ENCODE data around the gene RORB.

DNA sequence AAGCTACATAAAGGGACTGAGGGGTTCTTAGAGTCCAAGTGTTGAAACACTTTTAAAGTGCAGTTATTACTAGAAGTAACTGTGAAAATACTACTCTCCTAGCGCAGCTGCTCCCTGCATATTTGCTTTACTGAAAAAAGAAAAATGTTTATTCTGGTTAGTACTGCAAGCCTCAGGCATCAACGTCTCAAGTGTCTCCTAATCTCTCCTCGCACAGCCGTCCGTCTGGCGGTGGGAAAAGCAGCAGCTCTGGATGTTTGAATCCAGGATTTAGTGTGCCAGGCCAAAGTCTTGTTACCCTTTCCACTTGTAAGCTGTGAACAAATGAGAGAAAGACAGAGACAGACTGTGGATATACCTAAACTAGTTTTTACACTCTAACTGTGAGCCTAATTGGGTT lies 31.1 kb downstream of the RORB start:
- TF ChIP-seq, protein P1, sequence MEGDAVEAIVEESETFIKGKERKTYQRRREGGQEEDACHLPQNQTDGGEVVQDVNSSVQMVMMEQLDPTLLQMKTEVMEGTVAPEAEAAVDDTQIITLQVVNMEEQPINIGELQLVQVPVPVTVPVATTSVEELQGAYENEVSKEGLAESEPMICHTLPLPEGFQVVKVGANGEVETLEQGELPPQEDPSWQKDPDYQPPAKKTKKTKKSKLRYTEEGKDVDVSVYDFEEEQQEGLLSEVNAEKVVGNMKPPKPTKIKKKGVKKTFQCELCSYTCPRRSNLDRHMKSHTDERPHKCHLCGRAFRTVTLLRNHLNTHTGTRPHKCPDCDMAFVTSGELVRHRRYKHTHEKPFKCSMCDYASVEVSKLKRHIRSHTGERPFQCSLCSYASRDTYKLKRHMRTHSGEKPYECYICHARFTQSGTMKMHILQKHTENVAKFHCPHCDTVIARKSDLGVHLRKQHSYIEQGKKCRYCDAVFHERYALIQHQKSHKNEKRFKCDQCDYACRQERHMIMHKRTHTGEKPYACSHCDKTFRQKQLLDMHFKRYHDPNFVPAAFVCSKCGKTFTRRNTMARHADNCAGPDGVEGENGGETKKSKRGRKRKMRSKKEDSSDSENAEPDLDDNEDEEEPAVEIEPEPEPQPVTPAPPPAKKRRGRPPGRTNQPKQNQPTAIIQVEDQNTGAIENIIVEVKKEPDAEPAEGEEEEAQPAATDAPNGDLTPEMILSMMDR (IDR thresholded peaks at IDR 0.05; ENCODE audit: insufficient read depth, low read length) = no peak
- TF ChIP-seq, protein P2, sequence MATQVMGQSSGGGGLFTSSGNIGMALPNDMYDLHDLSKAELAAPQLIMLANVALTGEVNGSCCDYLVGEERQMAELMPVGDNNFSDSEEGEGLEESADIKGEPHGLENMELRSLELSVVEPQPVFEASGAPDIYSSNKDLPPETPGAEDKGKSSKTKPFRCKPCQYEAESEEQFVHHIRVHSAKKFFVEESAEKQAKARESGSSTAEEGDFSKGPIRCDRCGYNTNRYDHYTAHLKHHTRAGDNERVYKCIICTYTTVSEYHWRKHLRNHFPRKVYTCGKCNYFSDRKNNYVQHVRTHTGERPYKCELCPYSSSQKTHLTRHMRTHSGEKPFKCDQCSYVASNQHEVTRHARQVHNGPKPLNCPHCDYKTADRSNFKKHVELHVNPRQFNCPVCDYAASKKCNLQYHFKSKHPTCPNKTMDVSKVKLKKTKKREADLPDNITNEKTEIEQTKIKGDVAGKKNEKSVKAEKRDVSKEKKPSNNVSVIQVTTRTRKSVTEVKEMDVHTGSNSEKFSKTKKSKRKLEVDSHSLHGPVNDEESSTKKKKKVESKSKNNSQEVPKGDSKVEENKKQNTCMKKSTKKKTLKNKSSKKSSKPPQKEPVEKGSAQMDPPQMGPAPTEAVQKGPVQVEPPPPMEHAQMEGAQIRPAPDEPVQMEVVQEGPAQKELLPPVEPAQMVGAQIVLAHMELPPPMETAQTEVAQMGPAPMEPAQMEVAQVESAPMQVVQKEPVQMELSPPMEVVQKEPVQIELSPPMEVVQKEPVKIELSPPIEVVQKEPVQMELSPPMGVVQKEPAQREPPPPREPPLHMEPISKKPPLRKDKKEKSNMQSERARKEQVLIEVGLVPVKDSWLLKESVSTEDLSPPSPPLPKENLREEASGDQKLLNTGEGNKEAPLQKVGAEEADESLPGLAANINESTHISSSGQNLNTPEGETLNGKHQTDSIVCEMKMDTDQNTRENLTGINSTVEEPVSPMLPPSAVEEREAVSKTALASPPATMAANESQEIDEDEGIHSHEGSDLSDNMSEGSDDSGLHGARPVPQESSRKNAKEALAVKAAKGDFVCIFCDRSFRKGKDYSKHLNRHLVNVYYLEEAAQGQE (IDR thresholded peaks at IDR 0.05; ENCODE audit: insufficient replicate concordance, low read depth) = no peak
- TF ChIP-seq POLR2AphosphoS5 (IDR thresholded peaks at IDR 0.05; ENCODE audit: low read depth) (no peak), GABPA (IDR thresholded peaks at IDR 0.05; ENCODE audit: low read depth) (no peak)
